ENCODE data around the gene RNF115. TPM values are rescaled to one million over a fixed set of nuclear protein-coding genes. Genes with fewer than 3 reads are reported as not detected.

RNF115 gene
- total and polyA plus RNA-seq, 2 of the 8 experiments (the other 6 are each of a cell fraction or from before 2014, with no cell fraction given): 4.7 to 10.8 TPM

DNA sequence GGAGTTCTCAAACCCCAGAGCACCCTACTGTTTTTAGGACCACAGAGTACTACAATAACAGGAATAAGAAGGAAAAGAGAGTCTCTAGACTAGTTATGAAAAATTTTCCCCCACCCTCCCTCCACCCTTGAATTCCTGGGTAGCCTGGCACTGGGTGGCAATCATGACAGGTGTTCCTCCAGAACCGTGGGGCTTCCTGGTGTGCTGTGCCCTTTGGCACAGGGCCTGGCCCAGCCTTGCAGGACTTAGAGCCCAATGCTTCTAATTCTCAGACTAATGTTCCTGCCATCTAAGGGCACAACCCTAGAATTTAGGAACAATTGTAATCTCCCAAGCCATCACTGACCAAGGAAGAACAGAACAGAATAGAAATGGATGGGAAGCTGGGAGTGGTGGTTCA lies 106.1 kb downstream of the RNF115 start:
- Histone ChIP-seq H2BK15ac (ENCODE audit: low read length) (no peak overlapping the region), H4K5ac (ENCODE audit: insufficient read length, low read depth, low read length) (no peak overlapping the region), H3K79me1 (ENCODE audit: low read depth, low read length) (no peaks in the 10 kb centered on the region), H2AFZ (ENCODE audit: low read length) (no peak overlapping the region), H3K23ac (ENCODE audit: insufficient read length) (no peak overlapping the region), H2BK5ac (ENCODE audit: low read depth, low read length) (no peak overlapping the region), H3K36me3 (ENCODE audit: control insufficient read depth in 2 of 4, insufficient read depth in 4 of 4, low read length in 3 of 4) (no peaks in the 10 kb centered on the region), H3K4me2 (ENCODE audit: insufficient read depth in 1 of 2, low read depth in 2 of 2, low read length in 2 of 2) (no peak overlapping the region), H3K56ac (replicated peaks; ENCODE audit: insufficient read length, low read depth, low read length) (no peak overlapping the region), H2BK12ac (ENCODE audit: low read depth, low read length) (no peak overlapping the region), H3K4me1 (replicated peaks in 1 of 4; ENCODE audit: control insufficient read depth in 3 of 4, insufficient read depth in 4 of 4, low read length in 3 of 4) (no peaks in the 10 kb centered on the region; a peak in 2 of 7 replicates), H3K4me3 (ENCODE audit: extremely low read depth in 1 of 4, insufficient read depth in 2 of 4, low read depth in 3 of 4, low read length in 4 of 4) (no peak overlapping the region), H4K20me1 (replicated peaks in 1 of 2; ENCODE audit: control insufficient read depth in 1 of 2, insufficient read depth in 2 of 2, low read length in 2 of 2) (no peaks in the 10 kb centered on the region), H2AK5ac (ENCODE audit: low read depth, low read length) (no peak overlapping the region), H3K18ac (ENCODE audit: extremely low read depth, low read length) (no peak overlapping the region), H3K9ac (replicated peaks in 1 of 4; ENCODE audit: extremely low read depth in 1 of 4, low read depth in 3 of 4, low read length in 3 of 4) (no peak overlapping the region), H2BK120ac (replicated peaks; ENCODE audit: low read depth, low read length) (no peak overlapping the region), H3K27me3 (replicated peaks in 1 of 4; ENCODE audit: control insufficient read depth in 3 of 4, extremely low read depth in 1 of 4, insufficient read depth in 3 of 4, low read length in 3 of 4) (peaks cover 0 to 7% (median 7%) of the 10 kb centered on the region in 4 experiments; a peak in 5 of 7 replicates), H4K91ac (replicated peaks; ENCODE audit: insufficient read length, low read length) (no peak overlapping the region), H3K23me2 (ENCODE audit: low read depth, low read length) (peaks cover 2% of the 10 kb centered on the region; the same call in 1 of the 2 replicates), H3K9me3 (ENCODE audit: insufficient read depth in 2 of 2, low read depth in 1 of 2, low read length in 1 of 2) (no peaks in the 10 kb centered on the region), H2BK20ac (ENCODE audit: low read length) (no peak overlapping the region), H3K14ac (ENCODE audit: insufficient read length) (no peak overlapping the region), H4K8ac (ENCODE audit: extremely low read depth, insufficient read depth, low read length) (no peak overlapping the region), H3K4ac (replicated peaks; ENCODE audit: insufficient read length, low read depth, low read length) (no peak overlapping the region), H3K79me2 (ENCODE audit: control insufficient read depth in 1 of 2, insufficient read depth in 2 of 2, low read length in 2 of 2) (no peaks in the 10 kb centered on the region), H3K27ac (ENCODE audit: low read depth, low read length) (no peak overlapping the region; the same call in 1 of the 2 replicates)
- TF ChIP-seq CTBP2 (IDR thresholded peaks at IDR 0.05; ENCODE audit: borderline replicate concordance, insufficient read depth, insufficient read length, low read length) (no peak), BCL11A (IDR thresholded peaks at IDR 0.05; ENCODE audit: low read depth in 2 of 2, low read length in 2 of 2) (no peak), USF2 (IDR thresholded peaks at IDR 0.05; ENCODE audit: low read length) (no peak), TCF12 (IDR thresholded peaks at IDR 0.05; ENCODE audit: low read depth, low read length) (no peak)
- TF ChIP-seq, protein P1, sequence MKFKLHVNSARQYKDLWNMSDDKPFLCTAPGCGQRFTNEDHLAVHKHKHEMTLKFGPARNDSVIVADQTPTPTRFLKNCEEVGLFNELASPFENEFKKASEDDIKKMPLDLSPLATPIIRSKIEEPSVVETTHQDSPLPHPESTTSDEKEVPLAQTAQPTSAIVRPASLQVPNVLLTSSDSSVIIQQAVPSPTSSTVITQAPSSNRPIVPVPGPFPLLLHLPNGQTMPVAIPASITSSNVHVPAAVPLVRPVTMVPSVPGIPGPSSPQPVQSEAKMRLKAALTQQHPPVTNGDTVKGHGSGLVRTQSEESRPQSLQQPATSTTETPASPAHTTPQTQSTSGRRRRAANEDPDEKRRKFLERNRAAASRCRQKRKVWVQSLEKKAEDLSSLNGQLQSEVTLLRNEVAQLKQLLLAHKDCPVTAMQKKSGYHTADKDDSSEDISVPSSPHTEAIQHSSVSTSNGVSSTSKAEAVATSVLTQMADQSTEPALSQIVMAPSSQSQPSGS (IDR thresholded peaks at IDR 0.05; ENCODE audit: low read length): no peak
- TF ChIP-seq, protein P2, sequence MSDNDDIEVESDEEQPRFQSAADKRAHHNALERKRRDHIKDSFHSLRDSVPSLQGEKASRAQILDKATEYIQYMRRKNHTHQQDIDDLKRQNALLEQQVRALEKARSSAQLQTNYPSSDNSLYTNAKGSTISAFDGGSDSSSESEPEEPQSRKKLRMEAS (IDR thresholded peaks at IDR 0.05): no peak
- 84% methylated on average over 1 of the region's 1 CpG; no CpG with 5 or more reads in 1 of the 2 experiments for WGBS, 2 experiments (ENCODE audit: extremely low coverage in 1 of 2, insufficient coverage in 1 of 2, insufficient read length in 1 of 2, insufficient replicate concordance in 2 of 2, low coverage in 1 of 2, low lambda C conversion rate in 2 of 2, missing lambda C conversion rate in 1 of 2)
- ChIA-PET POLR2A (ENCODE audit: partially characterized antibody) (no interaction called here), CTCF (ENCODE audit: partially characterized antibody) (no interaction called here)
- DNase-seq (ENCODE audit: low read depth in 1 of 2, low spot score in 2 of 2) (no peak), FAIRE-seq (no peak)

Measured in H1 (cell line).